ENCODE measurements around the gene PCBP3. TPM values are rescaled to one million over a fixed set of nuclear protein-coding genes. Genes with fewer than 3 reads are reported as not detected.

PCBP3 gene
- total and polyA plus RNA-seq, 2 of the 8 experiments (the other 6 are each of a cell fraction or from before 2014, with no cell fraction given): 3.5 to 6.3 TPM

GRCh38 chr21:45930231-45930760 is 286.8 kb downstream of the PCBP3 start:
- CTCF ChIA-PET (ENCODE audit: partially characterized antibody): interaction anchor here (0.8 to 1.0 kb wide), 2 partner anchors 9 to 40 kb away, joined by 3 read pairs; no protein-coding TSS in a partner anchor
- WGBS, 2 experiments (ENCODE audit: extremely low coverage in 1 of 2, insufficient coverage in 1 of 2, insufficient read length in 1 of 2, insufficient replicate concordance in 2 of 2, low coverage in 1 of 2, low lambda C conversion rate in 2 of 2, missing lambda C conversion rate in 1 of 2): 93% methylated on average over 13 of the region's 16 CpGs; no CpG with 5 or more reads in 1 of the 2 experiments

More at GRCh38 chr21:45930231-45930760, 286.8 kb downstream of the PCBP3 start:
- H3K56ac ChIP-seq (replicated peaks; ENCODE audit: insufficient read length, low read depth, low read length): no peak overlapping the region
- no peak overlapping the region for H4K91ac ChIP-seq (replicated peaks; ENCODE audit: insufficient read length, low read length)
- H3K4me1 ChIP-seq (replicated peaks in 1 of 4; ENCODE audit: control insufficient read depth in 3 of 4, insufficient read depth in 4 of 4, low read length in 3 of 4): no peaks in the 10 kb centered on the region
- H3K9me3 ChIP-seq (ENCODE audit: insufficient read depth in 2 of 2, low read depth in 1 of 2, low read length in 1 of 2): peaks cover 22 to 43% of the 10 kb centered on the region in 2 experiments
- no peaks in the 10 kb centered on the region for H3K79me2 ChIP-seq (ENCODE audit: control insufficient read depth in 1 of 2, insufficient read depth in 2 of 2, low read length in 2 of 2)
- H4K20me1 ChIP-seq (replicated peaks in 1 of 2; ENCODE audit: control insufficient read depth in 1 of 2, insufficient read depth in 2 of 2, low read length in 2 of 2): no peaks in the 10 kb centered on the region
- DNase-seq (ENCODE audit: low read depth in 1 of 2, low spot score in 2 of 2): no peak
- no peak overlapping the region for H3K9ac ChIP-seq (replicated peaks in 1 of 4; ENCODE audit: extremely low read depth in 1 of 4, low read depth in 3 of 4, low read length in 3 of 4)
- H3K14ac ChIP-seq (ENCODE audit: insufficient read length): no peak overlapping the region
- H3K23ac ChIP-seq (ENCODE audit: insufficient read length): no peak overlapping the region
- H3K27me3 ChIP-seq (replicated peaks in 1 of 4; ENCODE audit: control insufficient read depth in 3 of 4, extremely low read depth in 1 of 4, insufficient read depth in 3 of 4, low read length in 3 of 4): no peaks in the 10 kb centered on the region; a peak in 2 of 7 replicates
- H2AK5ac ChIP-seq (ENCODE audit: low read depth, low read length): no peak overlapping the region
- POLR2A ChIA-PET (ENCODE audit: partially characterized antibody): no interaction called here
- no peak overlapping the region for H4K5ac ChIP-seq (ENCODE audit: insufficient read length, low read depth, low read length)
- no peak overlapping the region for H3K27ac ChIP-seq (ENCODE audit: low read depth, low read length)
- H3K4me3 ChIP-seq (ENCODE audit: extremely low read depth in 1 of 4, insufficient read depth in 2 of 4, low read depth in 3 of 4, low read length in 4 of 4): no peak overlapping the region
- H2BK12ac ChIP-seq (ENCODE audit: low read depth, low read length): no peak overlapping the region
- H2BK20ac ChIP-seq (ENCODE audit: low read length): no peak overlapping the region
- H3K23me2 ChIP-seq (ENCODE audit: low read depth, low read length): no peaks in the 10 kb centered on the region
- TF ChIP-seq TBP (IDR thresholded peaks at IDR 0.05; ENCODE audit: low read depth, low read length): no peak
- no peak for FAIRE-seq
- no peaks in the 10 kb centered on the region for H3K79me1 ChIP-seq (ENCODE audit: low read depth, low read length)
- no peak overlapping the region for H2AFZ ChIP-seq (ENCODE audit: low read length)
- no peak overlapping the region for H2BK5ac ChIP-seq (ENCODE audit: low read depth, low read length)
- no peaks in the 10 kb centered on the region for H3K36me3 ChIP-seq (ENCODE audit: control insufficient read depth in 2 of 4, insufficient read depth in 4 of 4, low read length in 3 of 4)
- no peak overlapping the region for H2BK15ac ChIP-seq (ENCODE audit: low read length)
- H2BK120ac ChIP-seq (replicated peaks; ENCODE audit: low read depth, low read length): no peak overlapping the region
- no peak overlapping the region for H3K18ac ChIP-seq (ENCODE audit: extremely low read depth, low read length)
- no peak overlapping the region for H3K4ac ChIP-seq (replicated peaks; ENCODE audit: insufficient read length, low read depth, low read length)
- no peak overlapping the region for H4K8ac ChIP-seq (ENCODE audit: extremely low read depth, insufficient read depth, low read length)
- H3K4me2 ChIP-seq (ENCODE audit: insufficient read depth in 1 of 2, low read depth in 2 of 2, low read length in 2 of 2): no peak overlapping the region
